GM19239 (cell line): ENCODE results near the gene PHLDB1.

Source experiments
- DNase-seq: peaks from one replicate; pipeline ENCODE4 v3.0.0; 2011; ENCODE audit warnings: low spot score; ENCODE audit not compliant: insufficient read length
- FAIRE-seq: peaks from 2 replicates; lab custom pipeline; 2011; peaks lifted over from hg19 to GRCh38; lab: Jason Lieb, UNC

The PHLDB1 gene

DNA sequence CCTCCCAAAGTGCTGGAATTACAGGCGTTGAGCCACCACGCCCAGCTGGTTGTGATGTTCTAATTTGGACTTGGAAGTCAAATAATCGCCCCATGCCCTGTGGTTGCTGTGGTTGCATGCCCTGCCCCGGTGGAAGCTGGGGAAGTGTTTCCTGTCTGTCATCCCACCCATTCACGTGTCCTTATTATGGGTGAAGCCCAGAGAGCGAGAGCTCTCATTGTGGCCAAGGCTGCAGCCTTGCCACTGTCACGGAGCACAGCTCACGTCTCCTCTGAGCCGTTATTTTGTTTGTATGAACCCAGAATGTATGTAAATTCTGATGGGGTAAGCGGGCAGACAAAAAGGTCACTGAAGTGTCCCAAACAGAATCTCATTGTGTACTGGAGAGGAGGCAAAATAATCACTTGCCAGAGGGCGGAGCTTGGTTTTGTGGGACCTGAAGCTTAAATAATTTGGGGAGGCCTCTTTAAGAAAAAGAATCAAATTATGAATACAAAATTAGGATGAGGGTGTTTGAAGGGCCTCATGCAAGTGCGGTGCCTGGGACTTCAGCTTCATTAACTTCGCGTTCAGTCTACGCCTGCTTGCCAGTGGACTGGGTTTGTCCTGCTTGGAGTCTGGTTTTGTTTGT, 97.8 kb downstream of the PHLDB1 start:
- DNase-seq (no peak), FAIRE-seq (no peak)

DNA sequence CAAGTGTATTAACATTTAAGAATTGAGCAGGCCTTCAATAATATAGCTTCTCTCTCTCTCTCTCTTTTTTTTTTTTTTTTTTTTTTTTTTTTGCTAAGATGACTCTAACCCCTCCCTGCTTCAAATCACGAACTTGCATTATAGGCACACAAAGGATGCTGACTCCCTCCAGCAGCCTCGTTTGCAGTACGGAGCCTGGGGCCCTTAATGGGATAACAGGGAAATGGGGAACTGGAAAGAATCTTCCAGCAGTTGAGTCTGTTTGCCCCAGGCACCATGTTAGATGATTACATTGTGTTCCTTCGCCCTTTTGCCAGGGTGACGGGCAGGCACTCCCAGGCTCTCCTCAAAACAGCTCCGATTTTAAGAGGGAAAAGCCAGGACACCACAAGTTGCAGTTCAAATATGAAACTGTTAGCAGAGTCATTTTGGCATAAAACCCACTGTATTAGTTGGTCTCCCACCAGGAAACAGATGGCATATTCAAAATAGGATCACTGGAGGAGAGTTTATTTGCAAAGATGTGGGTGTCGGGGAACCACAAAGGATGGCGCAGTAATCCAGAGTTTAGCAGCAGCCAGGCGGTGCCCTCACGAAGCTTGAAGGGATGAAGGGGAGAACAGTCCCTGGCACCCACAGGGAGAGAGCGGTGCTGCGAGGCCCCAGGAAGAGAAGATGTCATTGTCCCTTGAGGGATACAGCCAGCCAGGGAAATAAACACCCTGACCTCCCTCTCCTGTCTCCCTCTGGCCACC, 98.6 kb downstream of the PHLDB1 start:
- FAIRE-seq (no peak), DNase-seq (no peak)

DNA sequence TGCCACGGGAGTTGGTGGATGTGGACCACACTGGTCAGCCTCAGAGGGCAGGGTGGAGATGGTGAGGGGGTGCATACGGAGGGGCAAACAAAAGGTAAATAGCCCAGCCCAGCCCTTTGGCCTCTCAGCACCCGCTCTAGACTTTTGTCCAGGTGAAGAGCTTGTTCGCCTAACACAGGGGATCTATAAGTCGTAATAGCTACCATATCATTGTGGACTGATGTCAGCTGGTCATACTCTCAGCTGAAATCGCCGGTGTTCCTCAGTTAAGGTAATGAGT, 99.1 kb downstream of the PHLDB1 start:
- DNase-seq (no peak), FAIRE-seq (no peak)
